ENCODE results near the gene ATG9A. TPM values are rescaled to one million over a fixed set of nuclear protein-coding genes. Genes with fewer than 3 reads are reported as not detected.

Gene ATG9A
- total RNA-seq, 1 donor from 2014 or later = 52.9 TPM

DNA sequence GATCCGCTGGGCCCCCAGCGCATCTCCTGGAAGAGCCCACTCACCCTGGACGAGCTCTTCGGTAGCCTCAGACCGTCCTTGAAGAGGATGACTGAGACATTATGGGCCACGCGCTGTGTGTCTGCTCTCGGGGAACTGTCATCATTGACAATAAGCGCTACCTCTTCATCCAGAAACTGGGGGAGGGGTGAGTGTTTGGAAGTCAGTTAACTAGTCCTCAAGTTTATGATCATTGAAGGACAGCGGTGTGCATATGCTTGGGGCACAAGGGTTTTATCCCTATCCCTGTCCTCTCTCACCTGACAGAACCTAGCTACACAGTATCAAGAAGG is 16.4 kb upstream of the ATG9A start:
- H3K36me3 Mint-ChIP-seq = no peaks in the 10 kb centered on the region
- H3K27ac Mint-ChIP-seq = peak overlapping the region; percentile 93
- no peaks in the 10 kb centered on the region for H3K9me3 Mint-ChIP-seq
- DNase-seq (ENCODE audit: extremely low spot score, unreplicated experiment) = no peak
- peaks cover 2% of the 10 kb centered on the region for H3K27me3 Mint-ChIP-seq
- peaks cover 14% of the 10 kb centered on the region for H3K4me1 Mint-ChIP-seq (ENCODE audit: unreplicated experiment)
- H3K4me3 Mint-ChIP-seq = peak overlapping the region; percentile 95
- TF ChIP-seq, protein P1, sequence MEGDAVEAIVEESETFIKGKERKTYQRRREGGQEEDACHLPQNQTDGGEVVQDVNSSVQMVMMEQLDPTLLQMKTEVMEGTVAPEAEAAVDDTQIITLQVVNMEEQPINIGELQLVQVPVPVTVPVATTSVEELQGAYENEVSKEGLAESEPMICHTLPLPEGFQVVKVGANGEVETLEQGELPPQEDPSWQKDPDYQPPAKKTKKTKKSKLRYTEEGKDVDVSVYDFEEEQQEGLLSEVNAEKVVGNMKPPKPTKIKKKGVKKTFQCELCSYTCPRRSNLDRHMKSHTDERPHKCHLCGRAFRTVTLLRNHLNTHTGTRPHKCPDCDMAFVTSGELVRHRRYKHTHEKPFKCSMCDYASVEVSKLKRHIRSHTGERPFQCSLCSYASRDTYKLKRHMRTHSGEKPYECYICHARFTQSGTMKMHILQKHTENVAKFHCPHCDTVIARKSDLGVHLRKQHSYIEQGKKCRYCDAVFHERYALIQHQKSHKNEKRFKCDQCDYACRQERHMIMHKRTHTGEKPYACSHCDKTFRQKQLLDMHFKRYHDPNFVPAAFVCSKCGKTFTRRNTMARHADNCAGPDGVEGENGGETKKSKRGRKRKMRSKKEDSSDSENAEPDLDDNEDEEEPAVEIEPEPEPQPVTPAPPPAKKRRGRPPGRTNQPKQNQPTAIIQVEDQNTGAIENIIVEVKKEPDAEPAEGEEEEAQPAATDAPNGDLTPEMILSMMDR (conservative IDR thresholded peaks at IDR 0.05) = no peak

DNA sequence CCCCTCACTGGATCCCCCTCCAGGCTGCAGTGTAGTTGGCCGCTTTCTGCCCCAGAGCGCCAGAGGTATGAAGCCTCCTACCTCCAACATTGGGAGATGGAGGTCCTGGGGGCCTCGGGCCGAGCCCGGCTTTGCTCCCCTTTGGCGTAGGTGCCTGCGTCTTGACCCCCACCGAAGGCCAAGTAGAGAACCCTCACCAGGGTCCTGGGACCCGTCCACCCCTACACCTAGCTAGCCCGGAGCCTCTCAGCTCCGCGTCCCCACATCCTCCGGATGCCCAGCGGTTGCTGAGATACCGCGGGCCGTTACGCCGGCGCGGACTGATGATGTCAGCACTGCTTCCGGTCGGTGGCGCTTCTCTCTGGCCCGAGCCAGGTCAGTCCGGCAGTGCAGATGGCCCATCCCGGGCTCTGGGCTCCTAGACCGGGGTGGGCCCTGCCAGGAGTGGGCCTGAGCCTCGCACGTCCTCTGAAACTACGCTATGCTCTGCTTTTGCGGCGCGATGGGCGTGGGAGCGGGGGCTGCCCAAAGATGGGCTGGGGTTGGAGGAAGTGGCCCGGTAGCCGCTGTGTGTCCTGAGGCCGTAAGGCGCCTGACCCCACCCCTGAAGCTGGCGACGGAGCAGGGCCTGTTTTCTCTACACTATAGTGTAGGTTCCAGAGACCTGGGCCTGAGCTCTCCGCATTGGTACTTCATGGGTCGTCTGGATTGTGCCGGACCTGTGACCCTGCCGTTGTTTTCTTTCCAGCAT is 15.9 kb upstream of the ATG9A start, which contains the start of the genes GLB1L and STK16:
Gene GLB1L (minus strand): TSS at position 297 of the 751 bp plus-strand sequence. CDS start 1,871 bp downstream, outside the sequence.
Gene STK16 (plus strand): TSS at position 332 of the 751 bp plus-strand sequence. CDS start 521 bp downstream, outside the sequence.
- Mint-ChIP-seq H3K9me3 (no peaks in the 10 kb centered on the region), H3K27ac (peak within 1 kb of the TSS; percentile 93), H3K4me1 (ENCODE audit: unreplicated experiment) (peaks cover 14% of the 10 kb centered on the region), H3K36me3 (no peaks in the 10 kb centered on the region), H3K4me3 (peak within 1 kb of the TSS; percentile 95), H3K27me3 (no peaks in the 10 kb centered on the region)
- DNase-seq (ENCODE audit: extremely low spot score, unreplicated experiment) = peak; percentile 95
- TF ChIP-seq, protein P1 (conservative IDR thresholded peaks at IDR 0.05) = no peak

GRCh38 chr2:219244789-219245147 is 15.3 kb upstream of the ATG9A start:
- H3K36me3 Mint-ChIP-seq = no peaks in the 10 kb centered on the region
- no peak for DNase-seq (ENCODE audit: extremely low spot score, unreplicated experiment)
- TF ChIP-seq, protein P1 (conservative IDR thresholded peaks at IDR 0.05) = no peak
- H3K4me3 Mint-ChIP-seq = peak overlapping the region; percentile 95
- H3K27me3 Mint-ChIP-seq = no peaks in the 10 kb centered on the region
- H3K27ac Mint-ChIP-seq = peak overlapping the region; percentile 93
- H3K9me3 Mint-ChIP-seq = no peaks in the 10 kb centered on the region
- H3K4me1 Mint-ChIP-seq (ENCODE audit: unreplicated experiment) = peaks cover 13% of the 10 kb centered on the region

DNA sequence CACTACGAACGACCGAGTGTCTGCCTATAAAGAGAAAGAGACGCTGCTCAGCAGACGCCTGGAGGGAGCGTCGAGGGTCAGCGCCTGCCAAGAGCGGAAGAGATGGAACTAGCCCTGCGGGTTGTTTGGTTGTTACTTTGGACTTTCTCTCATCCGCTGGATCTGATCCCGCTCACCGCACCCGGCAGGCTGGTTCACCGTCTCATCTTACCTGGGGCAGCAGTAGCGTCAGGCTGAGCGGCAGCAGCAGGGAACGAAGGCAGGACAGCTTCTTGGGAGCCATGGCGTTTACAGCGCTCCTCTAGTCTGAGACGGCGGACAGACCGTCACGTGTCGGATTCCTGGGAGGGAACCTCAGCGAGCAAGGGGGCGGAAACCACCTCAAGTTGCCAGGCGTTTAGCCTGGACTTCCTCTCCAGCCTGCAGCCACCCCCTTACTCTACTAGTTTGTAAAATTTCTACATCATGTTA is 13.9 kb upstream of the ATG9A start:
- TF ChIP-seq, protein P1 (conservative IDR thresholded peaks at IDR 0.05) = no peak
- Mint-ChIP-seq H3K36me3 (no peaks in the 10 kb centered on the region), H3K4me3 (peak overlapping the region; percentile 72), H3K27ac (no peak overlapping the region), H3K4me1 (ENCODE audit: unreplicated experiment) (no peaks in the 10 kb centered on the region), H3K27me3 (no peaks in the 10 kb centered on the region), H3K9me3 (no peaks in the 10 kb centered on the region)
- no peak for DNase-seq (ENCODE audit: extremely low spot score, unreplicated experiment)

DNA sequence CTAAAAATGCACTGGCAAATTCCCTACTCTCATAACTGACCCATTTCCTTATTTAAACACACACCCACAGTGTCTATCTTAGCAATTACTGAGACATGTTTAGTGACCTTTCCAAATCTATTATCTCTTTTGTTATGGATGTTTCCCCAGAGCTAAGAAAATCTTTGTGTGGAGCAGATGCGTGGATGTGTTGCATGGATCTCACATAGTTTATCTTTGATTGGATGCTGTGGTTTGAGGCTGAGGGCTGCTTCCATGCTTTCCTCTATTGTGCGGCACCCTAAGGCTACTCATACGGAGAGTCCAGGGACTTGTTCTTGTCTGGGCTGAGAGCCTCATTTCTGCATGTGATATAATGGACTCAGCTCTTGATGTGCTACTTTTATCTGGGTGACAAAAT is 4.9 kb upstream of the ATG9A start:
- H3K27ac Mint-ChIP-seq = no peak overlapping the region
- no peak overlapping the region for H3K4me3 Mint-ChIP-seq
- DNase-seq (ENCODE audit: extremely low spot score, unreplicated experiment) = no peak
- TF ChIP-seq, protein P1 (conservative IDR thresholded peaks at IDR 0.05) = no peak
- peaks cover 10% of the 10 kb centered on the region for H3K36me3 Mint-ChIP-seq
- no peaks in the 10 kb centered on the region for H3K9me3 Mint-ChIP-seq
- no peaks in the 10 kb centered on the region for H3K27me3 Mint-ChIP-seq
- peaks cover 7% of the 10 kb centered on the region for H3K4me1 Mint-ChIP-seq (ENCODE audit: unreplicated experiment)

Measured in type B pancreatic cell (in vitro differentiated cells).